GM19351 (cell line): ENCODE data around the gene ERMAP.
"Not testable (repeated sequence)": the region's sequence is repeated elsewhere in the genome, so short reads cannot be mapped to it uniquely, and the experiment has no call there.

Experiments used
- ATAC-seq: cut with Tn5 transposase; IDR thresholded peaks from one replicate; pipeline ENCODE4 v1.9.1; 2021; ENCODE audit warnings: mild to moderate bottlenecking, moderate library complexity; ENCODE audit not compliant: unreplicated experiment

ERMAP gene

DNA sequence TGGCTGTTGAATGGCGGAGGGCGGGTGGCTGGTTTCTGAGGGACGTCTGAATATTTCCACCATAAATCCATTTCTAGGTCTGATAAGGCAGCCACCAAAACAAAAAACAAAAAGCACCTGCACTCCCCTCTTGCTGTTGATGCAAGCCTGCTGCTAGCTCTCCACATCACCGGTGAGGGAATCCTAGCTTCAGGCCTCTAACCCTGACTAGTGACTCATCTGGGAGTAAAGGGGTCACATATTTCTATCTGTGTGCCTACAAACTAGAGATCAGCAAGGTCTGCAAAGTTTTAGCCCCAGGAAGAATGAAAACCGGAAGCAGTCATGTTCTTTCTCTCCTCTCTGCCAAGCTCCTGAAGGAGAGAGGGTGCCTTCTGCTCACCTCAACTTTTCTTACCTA lies 10.3 kb upstream of the ERMAP start:
- ATAC-seq, result no peak

GRCh38 chr1:42807056-42807668 lies 9.8 kb upstream of the ERMAP start:
- ATAC-seq, result no peak

DNA sequence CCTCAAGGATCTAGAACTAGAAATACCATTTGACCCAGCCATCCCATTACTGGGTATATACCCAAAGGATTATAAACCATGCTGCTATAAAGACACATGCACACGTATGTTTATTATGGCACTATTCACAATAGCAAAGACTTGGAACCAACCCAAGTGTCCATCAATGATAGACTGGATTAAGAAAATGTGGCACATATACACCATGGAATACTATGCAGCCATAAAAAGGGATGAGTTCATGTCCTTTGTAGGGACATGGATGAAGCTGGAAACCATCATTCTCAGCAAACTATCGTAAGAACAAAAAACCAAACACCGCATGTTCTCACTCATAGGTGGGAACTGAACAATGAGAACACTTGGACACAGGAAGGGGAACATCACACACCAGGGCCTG lies 2.1 kb upstream of the ERMAP start:
- not testable (repeated sequence) for ATAC-seq

DNA sequence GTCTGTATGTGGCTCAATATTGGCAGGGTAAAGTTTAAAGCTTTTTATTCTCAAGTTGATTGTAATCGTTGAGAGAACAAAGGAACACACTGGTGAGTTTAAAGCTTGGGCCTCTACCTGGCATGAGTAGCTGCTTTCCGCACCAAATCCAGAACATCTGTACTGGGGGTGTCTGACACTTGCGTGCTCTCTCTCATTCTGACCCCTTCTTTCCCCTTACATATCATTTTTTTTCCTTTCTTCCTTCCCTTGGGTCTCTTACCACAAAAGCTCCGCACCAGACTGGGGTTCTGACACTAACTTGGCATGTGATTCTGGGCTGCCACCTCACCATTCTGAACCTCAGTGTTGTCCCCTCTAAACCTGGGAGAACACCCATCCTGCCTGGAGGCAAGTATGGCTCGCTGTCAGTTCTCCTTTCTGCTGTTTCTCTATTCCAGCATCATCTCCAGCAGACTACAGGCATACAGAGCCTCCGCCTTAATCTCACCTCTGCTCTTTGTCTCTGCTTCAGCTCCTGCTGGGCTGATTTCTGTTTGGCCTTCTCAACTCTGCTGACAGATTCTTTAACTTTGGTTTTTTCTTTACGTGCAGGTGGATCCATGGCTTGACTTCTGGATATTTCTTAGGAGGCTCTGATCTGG lies 859 bp upstream of the ERMAP start:
- no peak for ATAC-seq

DNA sequence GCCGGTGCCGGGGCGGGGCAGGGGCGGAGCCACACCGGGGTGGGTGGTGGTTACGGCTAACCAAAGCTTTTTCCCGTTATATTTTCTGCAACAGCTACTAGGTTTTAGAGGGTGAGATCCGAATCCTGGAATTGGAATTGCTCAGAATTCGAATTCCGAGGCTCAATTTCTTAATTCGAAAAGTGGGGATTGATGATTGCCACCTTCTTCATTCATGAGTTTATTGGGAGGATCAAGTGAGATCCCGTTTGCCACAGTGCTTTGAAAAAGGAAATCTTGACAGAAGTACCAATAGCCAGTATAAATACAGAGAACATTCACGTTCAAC lies 482 bp downstream of the ERMAP start:
- no peak for ATAC-seq

GRCh38 chr1:42817976-42818375 lies 1.1 kb downstream of the ERMAP start:
- ATAC-seq, result no peak

DNA sequence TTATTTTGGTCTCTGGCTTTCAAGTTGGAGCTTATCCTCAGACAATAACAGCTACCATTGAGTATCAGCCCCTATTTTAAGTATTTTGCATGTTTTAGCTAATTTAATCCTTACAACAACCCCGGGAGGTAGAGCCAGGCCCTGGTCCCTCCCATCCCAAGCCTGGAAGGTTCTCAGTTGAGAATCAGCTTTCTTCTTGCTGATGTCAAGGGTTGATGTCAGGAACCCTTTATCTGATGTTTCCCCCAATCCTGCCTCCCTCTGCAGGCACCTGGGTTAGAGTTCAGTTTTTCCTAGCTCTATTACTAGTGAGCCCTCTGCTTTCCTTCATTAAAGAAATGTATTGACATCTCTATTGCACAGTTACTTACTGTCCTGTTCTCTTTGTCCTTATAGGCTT lies 3.9 kb downstream of the ERMAP start:
- no peak for ATAC-seq

DNA sequence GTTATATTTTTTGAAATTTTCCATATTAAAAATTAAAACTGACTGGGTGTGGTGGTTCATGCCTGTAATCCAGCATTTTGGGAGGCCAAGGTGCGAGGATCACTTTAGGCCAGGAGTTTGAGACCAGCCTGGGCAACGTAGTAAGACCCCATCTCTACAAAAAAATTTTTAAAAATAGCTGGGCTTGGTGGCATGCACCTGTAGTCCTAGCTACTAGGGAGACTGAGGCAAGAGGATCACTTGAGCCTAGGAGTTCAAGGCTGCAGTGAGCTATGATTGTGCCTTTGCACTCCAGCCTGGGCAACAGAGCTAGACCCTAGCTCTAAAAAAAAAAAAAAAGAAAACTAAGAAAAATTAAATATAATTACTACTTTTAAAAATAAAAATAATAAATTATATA lies 4.8 kb downstream of the ERMAP start:
- ATAC-seq, result no peak

GRCh38 chr1:42822800-42823392 lies 6.0 kb downstream of the ERMAP start:
- ATAC-seq, result no peak

- ATAC-seq, result no peak
These were observed 7.6 kb downstream of the ERMAP start for GRCh38 chr1:42824481-42825035.

GRCh38 chr1:42825036-42825851 lies 8.3 kb downstream of the ERMAP start:
- no peak for ATAC-seq

DNA sequence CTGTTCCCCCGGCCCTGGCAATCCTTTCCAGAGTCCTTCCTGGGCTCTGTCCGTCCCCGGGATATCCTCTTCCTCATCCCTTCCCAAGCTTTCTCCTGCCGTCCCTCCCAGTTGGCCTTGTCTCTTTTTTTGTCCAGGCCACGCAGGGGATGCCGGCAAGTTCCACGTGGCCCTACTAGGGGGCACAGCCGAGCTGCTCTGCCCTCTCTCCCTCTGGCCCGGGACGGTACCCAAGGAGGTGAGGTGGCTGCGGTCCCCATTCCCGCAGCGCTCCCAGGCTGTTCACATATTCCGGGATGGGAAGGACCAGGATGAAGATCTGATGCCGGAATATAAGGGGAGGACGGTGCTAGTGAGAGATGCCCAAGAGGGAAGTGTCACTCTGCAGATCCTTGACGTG lies 13.7 kb downstream of the ERMAP start:
- no peak for ATAC-seq

DNA sequence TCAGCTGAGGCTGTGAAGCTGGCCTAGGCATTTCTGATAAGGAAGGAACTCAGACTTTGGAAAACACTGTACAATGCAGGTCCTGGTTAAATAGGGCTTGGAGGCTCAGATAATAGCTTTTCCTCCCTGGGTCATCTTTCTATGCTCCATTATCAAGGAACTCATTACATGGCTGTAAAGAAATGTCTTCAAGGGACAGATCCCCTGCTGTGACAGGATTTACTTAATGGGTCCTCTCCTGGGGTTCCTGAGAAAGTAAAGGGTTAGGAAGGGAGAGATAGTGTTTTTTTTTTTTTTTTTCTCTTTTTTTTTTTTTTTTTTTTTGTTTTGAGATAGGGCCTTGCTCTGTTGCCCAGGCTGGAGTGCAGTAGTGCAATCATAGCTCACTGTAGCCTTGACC lies 14.4 kb downstream of the ERMAP start:
- ATAC-seq, result no peak

DNA sequence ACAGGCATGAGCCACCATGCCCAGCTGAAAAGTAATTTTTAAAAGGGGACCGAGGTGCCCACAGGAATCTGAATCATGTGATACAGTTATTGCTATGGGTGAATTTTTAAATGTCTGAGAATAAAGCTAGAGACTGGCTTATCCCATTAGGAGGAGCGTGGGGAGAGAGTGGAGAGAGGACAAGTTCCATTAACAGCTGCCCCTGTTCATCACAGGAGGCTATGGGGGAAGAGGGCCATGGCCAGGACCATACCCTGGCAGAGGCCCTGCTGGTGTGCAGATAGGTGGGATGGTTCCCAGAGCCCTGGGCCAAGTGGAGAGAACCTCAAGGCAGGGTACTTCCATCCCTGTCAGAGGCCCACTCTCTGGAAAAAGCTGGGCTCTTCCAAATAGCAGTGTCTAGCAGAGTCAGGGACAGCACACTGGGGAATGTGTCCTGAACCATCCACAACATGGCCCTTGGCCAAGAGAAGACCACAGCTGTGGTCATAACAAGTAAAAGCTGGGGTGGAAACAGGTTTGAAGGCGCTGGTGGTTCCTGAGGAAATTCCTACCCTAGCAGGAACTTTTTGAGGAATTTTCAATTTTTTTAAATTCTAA lies 15.8 kb downstream of the ERMAP start:
- ATAC-seq, result no peak

- no peak for ATAC-seq
These were observed 17.1 kb downstream of the ERMAP start for GRCh38 chr1:42833981-42834380.

- ATAC-seq, result no peak
These were observed 17.9 kb downstream of the ERMAP start for GRCh38 chr1:42834803-42835202.

GRCh38 chr1:42835422-42835821 lies 18.5 kb downstream of the ERMAP start:
- no peak for ATAC-seq

- no peak for ATAC-seq
These were observed 20.8 kb downstream of the ERMAP start for GRCh38 chr1:42837709-42838108.

GRCh38 chr1:42838482-42839190 lies 21.7 kb downstream of the ERMAP start:
- ATAC-seq, result no peak

GRCh38 chr1:42841010-42841409 lies 24.1 kb downstream of the ERMAP start:
- no peak for ATAC-seq
